HepG2 (cell line): ENCODE measurements around the gene MSH3. TPM values are rescaled to one million over a fixed set of nuclear protein-coding genes. Genes with fewer than 3 reads are reported as not detected.

ENCODE experiments used
- ATAC-seq: fragments of 200-7000 bp; cut with Tn5 transposase; 3 replicates; pipeline ENCODE4 v1.9.1; 2020; ENCODE audit warnings: mild to moderate bottlenecking, moderate library complexity
- BruUV-seq: library from RNA; stranded (reverse); fragments of 400-500 nt; replicated peaks from 2 replicates; lab custom pipeline; 2021; lab: Mats Ljungman, UMichigan
- CTCF ChIA-PET: fragments of 300-600 bp; formaldehyde crosslinking; extraction: SDS; loops from one replicate; lab custom pipeline; 2021; ENCODE audit warnings: low total read pairs, inconsistent platforms, low intra/inter-chr PET ratio; lab: Yijun Ruan, JAX
- POLR2A ChIA-PET: fragments of 350-600 bp; sonication (Branson Sonifier 250); formaldehyde crosslinking; loops from one replicate; lab custom pipeline; 2020; ENCODE audit warnings: antibody characterized with exemption, inconsistent platforms; lab: Yijun Ruan, JAX
- DNase-seq: peaks from one replicate; pipeline ENCODE4 v3.0.0-alpha.2; 2015; ENCODE audit warnings: low spot score
- FAIRE-seq: peaks from 3 replicates; lab custom pipeline; 2011; peaks lifted over from hg19 to GRCh38; lab: Jason Lieb, UNC
- H2AFZ ChIP-seq: one replicate; pipeline ENCODE4 v1.6.1; 2011; ENCODE audit warnings: low read length, inconsistent platforms
- H3K27ac ChIP-seq: fragments of 300-600 bp; 3 replicates; pipeline ENCODE4 v1.8.0; 2011; ENCODE audit warnings: mixed run types, mild to moderate bottlenecking, mixed read lengths, low read length, inconsistent platforms; ENCODE audit not compliant: insufficient read depth; ENCODE audit errors: extremely low read length
- H3K27me3 ChIP-seq, 2 experiments: fragments of 200-600 bp in 1 of 2; 2 replicates in 1 of 2; 3 replicates in 1 of 2; pipeline versions ENCODE4 v1.6.0 to v1.8.0; 2011; ENCODE audit warnings: low read length in 2 of 2, mild to moderate bottlenecking in 2 of 2, moderate library complexity in 2 of 2, inconsistent platforms in 1 of 2; ENCODE audit not compliant: insufficient read depth in 2 of 2, control insufficient read depth in 1 of 2
- H3K36me3 ChIP-seq, 2 experiments: fragments of 200-600 bp in 1 of 2; replicated peaks in 1 of 2; 2 replicates in 1 of 2; 3 replicates in 1 of 2; pipeline versions ENCODE4 v1.5.1 to v1.8.0; 2011; ENCODE audit warnings: low read length in 2 of 2, inconsistent platforms in 1 of 2; ENCODE audit not compliant: insufficient read depth in 2 of 2, control insufficient read depth in 1 of 2
- H3K4me1 ChIP-seq: 2 replicates; pipeline ENCODE4 v1.5.1; 2012; ENCODE audit warnings: low read length, inconsistent platforms; ENCODE audit not compliant: insufficient read depth
- H3K4me2 ChIP-seq: 2 replicates; pipeline ENCODE4 v1.6.0; 2011; ENCODE audit warnings: low read depth, low read length, inconsistent platforms
- H3K4me3 ChIP-seq, 3 experiments: fragments of 200-600 bp in 1 of 3; sonication (generic), shearing (Covaris generic) in 1 of 3; replicated peaks in 1 of 3; 2 replicates each; pipeline ENCODE4 v1.5.1; 2011 to 2016; ENCODE audit warnings: low read length in 3 of 3, inconsistent platforms in 2 of 3, low read depth in 2 of 3, mild to moderate bottlenecking in 2 of 3, control low read depth in 1 of 3, mixed read lengths in 1 of 3; ENCODE audit not compliant: insufficient read depth in 1 of 3
- H3K79me2 ChIP-seq: one replicate; pipeline ENCODE4 v1.6.1; 2011; ENCODE audit warnings: low read length, inconsistent platforms; ENCODE audit not compliant: insufficient read depth
- H3K9ac ChIP-seq: 2 replicates; pipeline ENCODE4 v1.6.0; 2011; ENCODE audit warnings: mild to moderate bottlenecking, low read depth, low read length, inconsistent platforms; ENCODE audit not compliant: insufficient read depth
- H3K9me3 ChIP-seq: 2 replicates; pipeline ENCODE4 v1.5.1; 2012; ENCODE audit warnings: mild to moderate bottlenecking, low read length
- H4K20me1 ChIP-seq: 2 replicates; pipeline ENCODE4 v1.6.0; 2011; ENCODE audit warnings: inconsistent platforms, mild to moderate bottlenecking, low read length, moderate library complexity; ENCODE audit not compliant: insufficient read depth
- CBFB ChIP-seq: sonication (generic); formaldehyde crosslinking; IDR thresholded peaks from 2 replicates; pipeline ENCODE4 v1.4.0; 2020; ENCODE audit warnings: missing genetic modification reagents
- SIX4 ChIP-seq: sonication (generic); formaldehyde crosslinking; IDR thresholded peaks from 2 replicates; pipeline ENCODE4 v1.4.0; 2020; ENCODE audit warnings: missing genetic modification reagents
- YY1 ChIP-seq: IDR thresholded peaks from 2 replicates; pipeline ENCODE4 v1.6.1; 2011; ENCODE audit warnings: low read length, low read depth, moderate library complexity, mild to moderate bottlenecking; ENCODE audit not compliant: insufficient read depth, insufficient replicate concordance
- ZNF180 ChIP-seq: sonication (generic); formaldehyde crosslinking; IDR thresholded peaks from 2 replicates; pipeline ENCODE4 v1.4.0; 2020; ENCODE audit warnings: low read depth, missing genetic modification reagents, borderline replicate concordance
- ZNF672 ChIP-seq: sonication (generic); formaldehyde crosslinking; IDR thresholded peaks from 2 replicates; pipeline ENCODE4 v1.8.1; 2022; ENCODE audit warnings: missing genetic modification reagents
- WGBS: methylation state at CpG from one replicate; pipeline ENCODE4 v1.1.6; 2017; ENCODE audit warnings: low lambda C conversion rate; 5-methylcytosine and 5-hydroxymethylcytosine counted together
- in situ Hi-C: cut with HindIII; loops from 2 replicates; pipeline ENCODE4 v1.10.0; 2017; ENCODE audit warnings: low pct_unique_long_range_greater_than_20kb; ENCODE audit not compliant: extremely low pct_ligation_motif_present
- intact Hi-C: fragments of 100-400 bp; cut with micrococcal nuclease; formaldehyde crosslinking; loops from one replicate; pipeline ENCODE4 v1.10.0; 2022; ENCODE audit not compliant: unreplicated experiment
- polyA plus RNA-seq, 8 experiments: library from polyadenylated mRNA; depleted of rRNA in 3 of 8; stranded (reverse) in 7 of 8; unstranded in 1 of 8; fragments of >200 nt; fragmentation: Illumina TruSeq in 4 of 8; extraction: Trizol in 4 of 8; gene quantifications; 2 replicates each; pipeline versions ENCODE4 v1.2.1 to v1.2.3, GENCODE V29; 2011 to 2016; ENCODE audit warnings: low read depth in 4 of 8, missing spikeins in 1 of 8, mixed read lengths in 1 of 8; ENCODE audit not compliant: insufficient read depth in 1 of 8
- total RNA-seq, 5 experiments: library from RNA; depleted of rRNA; stranded (reverse); fragments of >200 nt; fragmentation: Illumina TruSeq; extraction: Trizol; gene quantifications; 2 replicates each; pipeline ENCODE4 v1.2.3, GENCODE V29; 2016; ENCODE audit warnings: low read depth in 1 of 5
- TF ChIP-seq, protein P1 (sequence below): sonication (generic); formaldehyde crosslinking; IDR thresholded peaks from 2 replicates; pipeline ENCODE4 v1.4.0; 2020; ENCODE audit warnings: missing genetic modification reagents
- TF ChIP-seq, protein P2 (sequence below): sonication (generic); formaldehyde crosslinking; IDR thresholded peaks from 2 replicates; pipeline ENCODE4 v1.8.1; 2022; ENCODE audit warnings: low read depth, mild to moderate bottlenecking, missing genetic modification reagents
- TF ChIP-seq, protein P3 (sequence below): sonication (generic); formaldehyde crosslinking; IDR thresholded peaks from 2 replicates; pipeline ENCODE4 v1.4.0; 2020; ENCODE audit warnings: missing genetic modification reagents, borderline replicate concordance
- TF ChIP-seq, protein P4 (sequence below): sonication (generic); formaldehyde crosslinking; IDR thresholded peaks from 2 replicates; pipeline ENCODE4 v1.9.0; 2021; ENCODE audit warnings: missing genetic modification reagents, mild to moderate bottlenecking, borderline replicate concordance
- TF ChIP-seq, protein P5 (sequence below): sonication (generic); formaldehyde crosslinking; IDR thresholded peaks from 2 replicates; pipeline ENCODE4 v1.5.0; 2020; ENCODE audit warnings: missing genetic modification reagents, mild to moderate bottlenecking, borderline replicate concordance

MSH3 gene
- total and polyA plus RNA-seq, 2 of the 13 experiments (the other 11 are each of a cell fraction or from before 2014, with no cell fraction given) = 4.0 to 16.4 TPM

DNA sequence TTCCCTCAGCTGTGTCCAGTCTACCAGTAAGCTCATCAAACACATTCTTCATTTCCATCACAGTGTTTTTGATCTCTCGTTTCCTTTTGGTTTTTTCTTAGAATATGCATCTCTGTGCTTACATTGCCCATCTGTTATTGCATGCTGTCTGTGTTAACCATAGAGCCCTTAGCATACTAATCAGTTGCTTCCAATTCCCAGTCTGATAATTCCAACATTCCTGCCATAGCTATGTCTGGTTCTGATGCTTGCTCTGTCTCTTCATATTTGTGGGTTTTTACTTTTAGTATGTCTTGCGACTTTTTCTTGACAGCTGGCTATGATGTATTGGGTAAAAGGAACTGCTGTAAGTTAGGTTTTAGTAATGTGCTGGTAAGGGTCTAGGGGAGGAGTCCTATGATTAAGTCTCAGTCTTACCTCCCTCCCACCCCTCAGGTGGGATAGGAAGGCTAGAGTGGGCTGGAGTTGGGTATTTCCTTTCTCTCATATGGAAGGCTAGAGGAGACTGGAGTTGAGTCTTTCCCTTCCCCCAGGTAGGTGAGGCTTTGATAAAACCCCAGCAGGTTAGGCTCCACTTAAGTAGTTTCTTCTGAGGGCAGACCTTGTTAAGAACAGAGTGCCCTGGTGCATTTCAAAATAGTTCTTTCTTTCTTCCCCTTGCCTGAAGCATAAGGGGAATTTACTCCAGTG, 206.6 kb downstream of the MSH3 start (continued):
- TF ChIP-seq, protein P1, sequence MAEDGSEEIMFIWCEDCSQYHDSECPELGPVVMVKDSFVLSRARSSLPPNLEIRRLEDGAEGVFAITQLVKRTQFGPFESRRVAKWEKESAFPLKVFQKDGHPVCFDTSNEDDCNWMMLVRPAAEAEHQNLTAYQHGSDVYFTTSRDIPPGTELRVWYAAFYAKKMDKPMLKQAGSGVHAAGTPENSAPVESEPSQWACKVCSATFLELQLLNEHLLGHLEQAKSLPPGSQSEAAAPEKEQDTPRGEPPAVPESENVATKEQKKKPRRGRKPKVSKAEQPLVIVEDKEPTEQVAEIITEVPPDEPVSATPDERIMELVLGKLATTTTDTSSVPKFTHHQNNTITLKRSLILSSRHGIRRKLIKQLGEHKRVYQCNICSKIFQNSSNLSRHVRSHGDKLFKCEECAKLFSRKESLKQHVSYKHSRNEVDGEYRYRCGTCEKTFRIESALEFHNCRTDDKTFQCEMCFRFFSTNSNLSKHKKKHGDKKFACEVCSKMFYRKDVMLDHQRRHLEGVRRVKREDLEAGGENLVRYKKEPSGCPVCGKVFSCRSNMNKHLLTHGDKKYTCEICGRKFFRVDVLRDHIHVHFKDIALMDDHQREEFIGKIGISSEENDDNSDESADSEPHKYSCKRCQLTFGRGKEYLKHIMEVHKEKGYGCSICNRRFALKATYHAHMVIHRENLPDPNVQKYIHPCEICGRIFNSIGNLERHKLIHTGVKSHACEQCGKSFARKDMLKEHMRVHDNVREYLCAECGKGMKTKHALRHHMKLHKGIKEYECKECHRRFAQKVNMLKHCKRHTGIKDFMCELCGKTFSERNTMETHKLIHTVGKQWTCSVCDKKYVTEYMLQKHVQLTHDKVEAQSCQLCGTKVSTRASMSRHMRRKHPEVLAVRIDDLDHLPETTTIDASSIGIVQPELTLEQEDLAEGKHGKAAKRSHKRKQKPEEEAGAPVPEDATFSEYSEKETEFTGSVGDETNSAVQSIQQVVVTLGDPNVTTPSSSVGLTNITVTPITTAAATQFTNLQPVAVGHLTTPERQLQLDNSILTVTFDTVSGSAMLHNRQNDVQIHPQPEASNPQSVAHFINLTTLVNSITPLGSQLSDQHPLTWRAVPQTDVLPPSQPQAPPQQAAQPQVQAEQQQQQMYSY (CRISPR knock-in tag) = no peak
- TF ChIP-seq, protein P2, sequence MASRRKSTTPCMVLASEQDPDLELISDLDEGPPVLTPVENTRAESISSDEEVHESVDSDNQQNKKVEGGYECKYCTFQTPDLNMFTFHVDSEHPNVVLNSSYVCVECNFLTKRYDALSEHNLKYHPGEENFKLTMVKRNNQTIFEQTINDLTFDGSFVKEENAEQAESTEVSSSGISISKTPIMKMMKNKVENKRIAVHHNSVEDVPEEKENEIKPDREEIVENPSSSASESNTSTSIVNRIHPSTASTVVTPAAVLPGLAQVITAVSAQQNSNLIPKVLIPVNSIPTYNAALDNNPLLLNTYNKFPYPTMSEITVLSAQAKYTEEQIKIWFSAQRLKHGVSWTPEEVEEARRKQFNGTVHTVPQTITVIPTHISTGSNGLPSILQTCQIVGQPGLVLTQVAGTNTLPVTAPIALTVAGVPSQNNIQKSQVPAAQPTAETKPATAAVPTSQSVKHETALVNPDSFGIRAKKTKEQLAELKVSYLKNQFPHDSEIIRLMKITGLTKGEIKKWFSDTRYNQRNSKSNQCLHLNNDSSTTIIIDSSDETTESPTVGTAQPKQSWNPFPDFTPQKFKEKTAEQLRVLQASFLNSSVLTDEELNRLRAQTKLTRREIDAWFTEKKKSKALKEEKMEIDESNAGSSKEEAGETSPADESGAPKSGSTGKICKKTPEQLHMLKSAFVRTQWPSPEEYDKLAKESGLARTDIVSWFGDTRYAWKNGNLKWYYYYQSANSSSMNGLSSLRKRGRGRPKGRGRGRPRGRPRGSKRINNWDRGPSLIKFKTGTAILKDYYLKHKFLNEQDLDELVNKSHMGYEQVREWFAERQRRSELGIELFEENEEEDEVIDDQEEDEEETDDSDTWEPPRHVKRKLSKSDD (CRISPR knock-in tag) = no peak

DNA sequence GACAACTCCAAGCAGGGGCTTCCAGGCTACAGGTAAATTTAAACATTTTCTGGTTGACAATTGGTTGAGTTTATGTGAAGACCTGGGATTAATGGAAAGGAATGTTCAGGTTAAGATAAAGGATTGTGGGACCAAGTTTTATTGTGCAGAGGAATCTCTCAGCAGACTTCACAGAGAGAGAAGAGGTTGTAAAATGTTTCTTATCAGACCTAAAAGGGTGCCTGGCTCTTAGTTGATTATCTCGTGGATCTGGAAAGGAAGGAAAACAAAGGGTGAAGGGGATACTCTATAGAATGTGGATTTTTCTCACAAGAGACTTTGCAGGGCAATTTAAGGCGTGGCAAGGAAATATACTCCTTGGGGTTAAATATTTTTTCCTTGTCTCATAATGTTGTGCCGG, 209.3 kb downstream of the MSH3 start:
- FAIRE-seq (no peak), ATAC-seq (no peak), DNase-seq (no peak)
- Histone ChIP-seq H3K4me2 (no peak overlapping the region), H3K4me3 (no peak overlapping the region), H2AFZ (no peak overlapping the region), H3K9me3 (no peaks in the 10 kb centered on the region), H3K79me2 (no peaks in the 10 kb centered on the region), H3K4me1 (no peaks in the 10 kb centered on the region), H3K36me3 (peaks cover 6 to 21% of the 10 kb centered on the region in 2 experiments; a peak in 4 of 5 replicates), H4K20me1 (no peaks in the 10 kb centered on the region), H3K9ac (no peak overlapping the region), H3K27me3 (no peaks in the 10 kb centered on the region), H3K27ac (no peak overlapping the region)
- in situ Hi-C loops = no loop called here
- intact Hi-C loops = no loop called here
- POLR2A ChIA-PET = no interaction called here
- CTCF ChIA-PET = no interaction called here
- no TSS peak for BruUV-seq
- WGBS = 97% methylated on average over 3 of the region's 3 CpGs
- TF ChIP-seq SIX4 (CRISPR knock-in tag) (no peak), YY1 (no peak), CBFB (CRISPR knock-in tag) (no peak), ZNF180 (CRISPR knock-in tag) (no peak), ZNF672 (no peak)
- TF ChIP-seq, protein P3, sequence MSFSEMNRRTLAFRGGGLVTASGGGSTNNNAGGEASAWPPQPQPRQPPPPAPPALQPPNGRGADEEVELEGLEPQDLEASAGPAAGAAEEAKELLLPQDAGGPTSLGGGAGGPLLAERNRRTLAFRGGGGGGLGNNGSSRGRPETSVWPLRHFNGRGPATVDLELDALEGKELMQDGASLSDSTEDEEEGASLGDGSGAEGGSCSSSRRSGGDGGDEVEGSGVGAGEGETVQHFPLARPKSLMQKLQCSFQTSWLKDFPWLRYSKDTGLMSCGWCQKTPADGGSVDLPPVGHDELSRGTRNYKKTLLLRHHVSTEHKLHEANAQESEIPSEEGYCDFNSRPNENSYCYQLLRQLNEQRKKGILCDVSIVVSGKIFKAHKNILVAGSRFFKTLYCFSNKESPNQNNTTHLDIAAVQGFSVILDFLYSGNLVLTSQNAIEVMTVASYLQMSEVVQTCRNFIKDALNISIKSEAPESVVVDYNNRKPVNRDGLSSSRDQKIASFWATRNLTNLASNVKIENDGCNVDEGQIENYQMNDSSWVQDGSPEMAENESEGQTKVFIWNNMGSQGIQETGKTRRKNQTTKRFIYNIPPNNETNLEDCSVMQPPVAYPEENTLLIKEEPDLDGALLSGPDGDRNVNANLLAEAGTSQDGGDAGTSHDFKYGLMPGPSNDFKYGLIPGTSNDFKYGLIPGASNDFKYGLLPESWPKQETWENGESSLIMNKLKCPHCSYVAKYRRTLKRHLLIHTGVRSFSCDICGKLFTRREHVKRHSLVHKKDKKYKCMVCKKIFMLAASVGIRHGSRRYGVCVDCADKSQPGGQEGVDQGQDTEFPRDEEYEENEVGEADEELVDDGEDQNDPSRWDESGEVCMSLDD (CRISPR knock-in tag) = no peak
- TF ChIP-seq, protein P4, sequence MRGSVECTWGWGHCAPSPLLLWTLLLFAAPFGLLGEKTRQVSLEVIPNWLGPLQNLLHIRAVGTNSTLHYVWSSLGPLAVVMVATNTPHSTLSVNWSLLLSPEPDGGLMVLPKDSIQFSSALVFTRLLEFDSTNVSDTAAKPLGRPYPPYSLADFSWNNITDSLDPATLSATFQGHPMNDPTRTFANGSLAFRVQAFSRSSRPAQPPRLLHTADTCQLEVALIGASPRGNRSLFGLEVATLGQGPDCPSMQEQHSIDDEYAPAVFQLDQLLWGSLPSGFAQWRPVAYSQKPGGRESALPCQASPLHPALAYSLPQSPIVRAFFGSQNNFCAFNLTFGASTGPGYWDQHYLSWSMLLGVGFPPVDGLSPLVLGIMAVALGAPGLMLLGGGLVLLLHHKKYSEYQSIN = no peak
- TF ChIP-seq, protein P5, sequence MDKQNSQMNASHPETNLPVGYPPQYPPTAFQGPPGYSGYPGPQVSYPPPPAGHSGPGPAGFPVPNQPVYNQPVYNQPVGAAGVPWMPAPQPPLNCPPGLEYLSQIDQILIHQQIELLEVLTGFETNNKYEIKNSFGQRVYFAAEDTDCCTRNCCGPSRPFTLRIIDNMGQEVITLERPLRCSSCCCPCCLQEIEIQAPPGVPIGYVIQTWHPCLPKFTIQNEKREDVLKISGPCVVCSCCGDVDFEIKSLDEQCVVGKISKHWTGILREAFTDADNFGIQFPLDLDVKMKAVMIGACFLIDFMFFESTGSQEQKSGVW (CRISPR knock-in tag) = no peak
